Stimulated activated CD8-positive, alpha-beta memory T cell treated with anti-CD3 and anti-CD28 coated beads, Interleukin-15, amount 100 ng/mL, for 4 hours (primary cell): ENCODE results near the gene MYOD1.

Experiments
- DNase-seq, 2 donors: peaks; one replicate each; pipeline ENCODE4 v3.0.0-alpha.2; 2020; ENCODE audit warnings: low read depth in 2 of 2

The MYOD1 gene

GRCh38 chr11:17750013-17750800 lies 30.8 kb downstream of the MYOD1 start:
- DNase-seq: no peak

- no peak for DNase-seq
Observed at GRCh38 chr11:17750801-17751165, 31.4 kb downstream of the MYOD1 start.

- no peak for DNase-seq
Observed at GRCh38 chr11:17751558-17751957, 32.2 kb downstream of the MYOD1 start.

GRCh38 chr11:17752144-17752543 lies 32.8 kb downstream of the MYOD1 start:
- no peak for DNase-seq

GRCh38 chr11:17753153-17753552 lies 33.8 kb downstream of the MYOD1 start:
- DNase-seq: no peak

- no peak for DNase-seq
Observed at GRCh38 chr11:17753641-17754040, 34.3 kb downstream of the MYOD1 start.

- DNase-seq: no peak
Observed at GRCh38 chr11:17755891-17756290, 36.5 kb downstream of the MYOD1 start.

GRCh38 chr11:17760102-17761029 lies 41.0 kb downstream of the MYOD1 start:
- DNase-seq: no peak

- no peak for DNase-seq
Observed at GRCh38 chr11:17762309-17762974, 43.1 kb downstream of the MYOD1 start.

GRCh38 chr11:17763244-17763643 lies 43.9 kb downstream of the MYOD1 start:
- no peak for DNase-seq

- DNase-seq: no peak
Observed at GRCh38 chr11:17763703-17764102, 44.3 kb downstream of the MYOD1 start.

GRCh38 chr11:17764446-17765218 lies 45.3 kb downstream of the MYOD1 start:
- DNase-seq: no peak

- DNase-seq: no peak
Observed at GRCh38 chr11:17765356-17766072, 46.1 kb downstream of the MYOD1 start.

- DNase-seq: no peak
Observed at GRCh38 chr11:17766073-17766359, 46.6 kb downstream of the MYOD1 start.

- no peak for DNase-seq
Observed at GRCh38 chr11:17766590-17766989, 47.2 kb downstream of the MYOD1 start.

GRCh38 chr11:17767301-17767885 lies 48.0 kb downstream of the MYOD1 start:
- DNase-seq: no peak

- no peak for DNase-seq
Observed at GRCh38 chr11:17767914-17768313, 48.5 kb downstream of the MYOD1 start.

- DNase-seq: no peak
Observed at GRCh38 chr11:17768547-17768946, 49.2 kb downstream of the MYOD1 start.

- no peak for DNase-seq
Observed at GRCh38 chr11:17769218-17769617, 49.8 kb downstream of the MYOD1 start.

- no peak for DNase-seq
Observed at GRCh38 chr11:17770048-17770652, 50.8 kb downstream of the MYOD1 start.
